Measurements from ENCODE around the gene EBP. TPM values are rescaled to one million over a fixed set of nuclear protein-coding genes. Genes with fewer than 3 reads are reported as not detected.

The EBP gene
- total and polyA plus RNA-seq, 9 of the 15 experiments (the other 6 are each of a cell fraction or from before 2014, with no cell fraction given), result 228 to 987 (median 274) TPM

GRCh38 chrX:48574270-48575266, 53.0 kb downstream of the EBP start, which contains the start of gene RBM3 (continued):
- TF ChIP-seq ZNF407 (IDR thresholded peaks at IDR 0.05; ENCODE audit: low read depth) (no peak), DMBX1 (CRISPR knock-in tag; IDR thresholded peaks at IDR 0.05; ENCODE audit: borderline replicate concordance) (no peak), KHSRP (IDR thresholded peaks at IDR 0.05) (no peak), PHB2 (IDR thresholded peaks at IDR 0.05; ENCODE audit: low read depth) (no peak), ZBED1 (IDR thresholded peaks at IDR 0.05) (0 out of 2 replicates have a peak, but pooled peaks have one; percentile 16), SRF (CRISPR knock-in tag; IDR thresholded peaks at IDR 0.05) (peak in 1 of 2 experiments; percentile 7; a peak in 1 of 4 replicates), SRSF3 (IDR thresholded peaks at IDR 0.05; ENCODE audit: insufficient read depth, low read length) (0 out of 2 replicates have a peak, but pooled peaks have one; percentile 95), DEAF1 (CRISPR knock-in tag; IDR thresholded peaks at IDR 0.05) (0 out of 2 replicates have a peak, but pooled peaks have one; percentile 6), SFPQ (IDR thresholded peaks at IDR 0.05; ENCODE audit: low read depth, low read length) (no peak), ZFP1 (CRISPR knock-in tag; IDR thresholded peaks at IDR 0.05) (no peak), FOXJ3 (CRISPR knock-in tag; IDR thresholded peaks at IDR 0.05) (no peak)
- TF ChIP-seq, protein P1, sequence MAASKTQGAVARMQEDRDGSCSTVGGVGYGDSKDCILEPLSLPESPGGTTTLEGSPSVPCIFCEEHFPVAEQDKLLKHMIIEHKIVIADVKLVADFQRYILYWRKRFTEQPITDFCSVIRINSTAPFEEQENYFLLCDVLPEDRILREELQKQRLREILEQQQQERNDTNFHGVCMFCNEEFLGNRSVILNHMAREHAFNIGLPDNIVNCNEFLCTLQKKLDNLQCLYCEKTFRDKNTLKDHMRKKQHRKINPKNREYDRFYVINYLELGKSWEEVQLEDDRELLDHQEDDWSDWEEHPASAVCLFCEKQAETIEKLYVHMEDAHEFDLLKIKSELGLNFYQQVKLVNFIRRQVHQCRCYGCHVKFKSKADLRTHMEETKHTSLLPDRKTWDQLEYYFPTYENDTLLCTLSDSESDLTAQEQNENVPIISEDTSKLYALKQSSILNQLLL (CRISPR knock-in tag; IDR thresholded peaks at IDR 0.05; ENCODE audit: borderline replicate concordance), result no peak
